A549 (cell line): ENCODE measurements around the gene IL2RA. TPM values are rescaled to one million over a fixed set of nuclear protein-coding genes. Genes with fewer than 3 reads are reported as not detected.
"Not testable (repeated sequence)": the region's sequence is repeated elsewhere in the genome, so short reads cannot be mapped to it uniquely, and the experiment has no call there.

Experiments
- ATAC-seq, 2 experiments: fragments of 200-7000 bp in 1 of 2; fragments of >200 bp in 1 of 2; cut with Nextera tagmentation in 1 of 2; cut with Tn5 transposase in 1 of 2; 3 replicates each; pipeline versions ENCODE4 v1.8.0 to v1.9.1; 2018 to 2020; ENCODE audit warnings: mild to moderate bottlenecking in 1 of 2, moderate library complexity in 1 of 2
- CTCF ChIA-PET: fragments of 300-600 bp; sonication (Branson Sonifier 250); formaldehyde crosslinking; extraction: SDS; loops from one replicate; lab custom pipeline; 2021; ENCODE audit warnings: antibody characterized with exemption, inconsistent platforms; lab: Yijun Ruan, JAX
- POLR2A ChIA-PET: fragments of 350-600 bp; formaldehyde crosslinking; extraction: SDS; loops from one replicate; lab custom pipeline; 2021; ENCODE audit warnings: antibody characterized with exemption, inconsistent platforms; lab: Yijun Ruan, JAX
- DNase-seq, 2 experiments: peaks; one replicate each; pipeline versions ENCODE4 v3.0.0 to v3.0.0-alpha.2; 2011 to 2016; ENCODE audit warnings: low read depth in 1 of 2, low spot score in 1 of 2
- FAIRE-seq: peaks from 2 replicates; lab custom pipeline; 2011; peaks lifted over from hg19 to GRCh38; lab: Jason Lieb, UNC
- H3K27ac ChIP-seq, 2 experiments: fragments of >200 bp; sonication (Bioruptor Twin); formaldehyde crosslinking; 3 replicates each; pipeline ENCODE4 v1.5.1; 2016 to 2017
- H3K4me1 ChIP-seq: fragments of >200 bp; sonication (Bioruptor Twin); formaldehyde crosslinking; 3 replicates; pipeline ENCODE4 v1.6.1; 2016
- H3K4me2 ChIP-seq: fragments of >200 bp; sonication (Bioruptor Twin); formaldehyde crosslinking; 3 replicates; pipeline ENCODE4 v1.6.1; 2016
- H3K4me3 ChIP-seq: fragments of >200 bp; sonication (Bioruptor Twin); formaldehyde crosslinking; 3 replicates; pipeline ENCODE4 v1.5.1; 2016
- H3K9me3 ChIP-seq: fragments of >200 bp; sonication (Bioruptor Twin); formaldehyde crosslinking; 3 replicates; pipeline ENCODE4 v1.6.1; 2016
- BCL3 ChIP-seq: fragments of >200 bp; sonication (Bioruptor Twin); formaldehyde crosslinking; IDR thresholded peaks from 3 replicates; pipeline ENCODE4 v1.6.1; 2016
- CBX8 ChIP-seq: fragments of 200-600 bp; sonication (generic); IDR thresholded peaks from 2 replicates; pipeline ENCODE4 v1.6.1; 2016
- CEBPB ChIP-seq, 2 experiments: fragments of >200 bp in 1 of 2; sonication (Bioruptor Twin) in 1 of 2; formaldehyde crosslinking in 1 of 2; IDR thresholded peaks; 2 replicates each; pipeline ENCODE4 v1.6.1; 2012 to 2016
- CHD4 ChIP-seq: fragments of 200-600 bp; sonication (generic); IDR thresholded peaks from 2 replicates; pipeline ENCODE4 v1.6.1; 2016; ENCODE audit warnings: antibody characterized with exemption, mild to moderate bottlenecking, borderline replicate concordance
- CTCF ChIP-seq: fragments of >200 bp; sonication (Bioruptor Twin); formaldehyde crosslinking; IDR thresholded peaks from 3 replicates; pipeline ENCODE4 v1.5.1; 2016
- EHF ChIP-seq: fragments of 250-450 bp; sonication (Bioruptor Pico); IDR thresholded peaks from 2 replicates; pipeline ENCODE4 v1.5.0; 2020; ENCODE audit warnings: mild to moderate bottlenecking
- EHMT2 ChIP-seq: fragments of 200-600 bp; sonication (generic); IDR thresholded peaks from 2 replicates; pipeline ENCODE4 v1.6.1; 2016; ENCODE audit warnings: antibody characterized with exemption, low read depth, mild to moderate bottlenecking, moderate library complexity
- FOSB ChIP-seq: fragments of 250-450 bp; sonication (Bioruptor Pico); IDR thresholded peaks from 2 replicates; pipeline ENCODE4 v1.5.0; 2020; ENCODE audit warnings: mild to moderate bottlenecking, moderate library complexity
- FOSL2 ChIP-seq, 2 experiments: fragments of 450-650 bp in 1 of 2; fragments of >200 bp in 1 of 2; sonication (Bioruptor Twin) in 1 of 2; formaldehyde crosslinking; IDR thresholded peaks; 2 replicates each; pipeline versions ENCODE4 v1.5.0 to v1.6.1; 2016 to 2020; ENCODE audit warnings: mild to moderate bottlenecking in 1 of 2, moderate library complexity in 1 of 2
- FOXS1 ChIP-seq: fragments of 250-450 bp; sonication (Bioruptor Pico); IDR thresholded peaks from 2 replicates; pipeline ENCODE4 v1.5.0; 2020; ENCODE audit warnings: mild to moderate bottlenecking, moderate library complexity
- HOXA7 ChIP-seq: fragments of 250-450 bp; sonication (Bioruptor Pico); IDR thresholded peaks from 2 replicates; pipeline ENCODE4 v1.5.0; 2020; ENCODE audit warnings: mild to moderate bottlenecking, moderate library complexity
- HOXB13 ChIP-seq: fragments of 250-450 bp; sonication (Bioruptor Pico); IDR thresholded peaks from 2 replicates; pipeline ENCODE4 v1.5.0; 2020; ENCODE audit warnings: low read depth, mild to moderate bottlenecking, moderate library complexity
- JUN ChIP-seq, 2 experiments: fragments of >200 bp; sonication (Bioruptor Twin); formaldehyde crosslinking; IDR thresholded peaks; 2 replicates in 1 of 2; 3 replicates in 1 of 2; pipeline ENCODE4 v1.6.1; 2016 to 2017
- JUNB ChIP-seq: fragments of >200 bp; sonication (Bioruptor Twin); formaldehyde crosslinking; IDR thresholded peaks from 2 replicates; pipeline ENCODE4 v1.6.1; 2016
- MAFK ChIP-seq: fragments of 450-650 bp; IDR thresholded peaks from 2 replicates; pipeline ENCODE4 v1.6.1; 2014; ENCODE audit not compliant: partially characterized antibody
- MAX ChIP-seq: IDR thresholded peaks from 2 replicates; pipeline ENCODE4 v1.6.1; 2012
- MYC ChIP-seq: IDR thresholded peaks from 2 replicates; pipeline ENCODE4 v1.6.1; 2012; ENCODE audit warnings: mild to moderate bottlenecking, inconsistent platforms, low read length, improper control_type of control experiment, borderline replicate concordance
- NFE2L2 ChIP-seq: fragments of 150-350 bp; conservative IDR thresholded peaks from 2 replicates; pipeline ENCODE4 v1.6.1; 2014; ENCODE audit warnings: low read length
- NPAS2 ChIP-seq: fragments of 250-450 bp; sonication (Bioruptor Pico); IDR thresholded peaks from 2 replicates; pipeline ENCODE4 v1.8.0; 2022; ENCODE audit warnings: mild to moderate bottlenecking, moderate library complexity, borderline replicate concordance
- NR3C1 ChIP-seq: fragments of >200 bp; sonication (Bioruptor Twin); formaldehyde crosslinking; IDR thresholded peaks from 3 replicates; pipeline ENCODE4 v1.6.1; 2017
- POLR2A ChIP-seq: IDR thresholded peaks from 2 replicates; pipeline ENCODE4 v1.6.1; 2012; ENCODE audit warnings: mild to moderate bottlenecking, low read length
- POLR2AphosphoS2 ChIP-seq: conservative IDR thresholded peaks from 2 replicates; pipeline ENCODE4 v1.6.1; 2012; ENCODE audit warnings: low read length, improper control_type of control experiment, inconsistent platforms
- RARB ChIP-seq: fragments of 250-450 bp; sonication (Bioruptor Pico); IDR thresholded peaks from 2 replicates; pipeline ENCODE4 v1.8.0; 2021; ENCODE audit warnings: mild to moderate bottlenecking, moderate library complexity
- RCOR1 ChIP-seq: fragments of 150-350 bp; IDR thresholded peaks from 2 replicates; pipeline ENCODE4 v1.6.1; 2014; ENCODE audit warnings: antibody characterized with exemption, low read length, low read depth
- RFX5 ChIP-seq: fragments of 450-650 bp; IDR thresholded peaks from 2 replicates; pipeline ENCODE4 v1.7.1; 2014; ENCODE audit warnings: antibody characterized with exemption, mild to moderate bottlenecking, moderate library complexity
- TFCP2L1 ChIP-seq: fragments of 250-450 bp; sonication (Bioruptor Pico); IDR thresholded peaks from 2 replicates; pipeline ENCODE4 v1.5.0; 2021; ENCODE audit warnings: mild to moderate bottlenecking
- TP53 ChIP-seq: fragments of 250-450 bp; sonication (Bioruptor Pico); IDR thresholded peaks from 2 replicates; pipeline ENCODE4 v1.5.0; 2021; ENCODE audit warnings: mild to moderate bottlenecking, moderate library complexity
- ZC3H11A ChIP-seq: fragments of 450-650 bp; IDR thresholded peaks from 2 replicates; pipeline ENCODE4 v1.6.1; 2014; ENCODE audit warnings: antibody characterized with exemption, mild to moderate bottlenecking
- ZSCAN20 ChIP-seq: fragments of 250-450 bp; sonication (Bioruptor Pico); IDR thresholded peaks from 2 replicates; pipeline ENCODE4 v1.8.0; 2022; ENCODE audit warnings: mild to moderate bottlenecking, moderate library complexity
- WGBS: methylation state at CpG from one replicate; pipeline ENCODE4 v1.1.6; 2017; ENCODE audit errors: missing lambda C conversion rate; 5-methylcytosine and 5-hydroxymethylcytosine counted together
- polyA plus RNA-seq, 4 experiments: library from polyadenylated mRNA; depleted of rRNA in 3 of 4; stranded (reverse); fragments of >200 nt; fragmentation: RNase III in 1 of 4; extraction: RNeasy Plus Mini Kit Qiagen cat#74134 plus additional on column Dnase treatment in 1 of 4; gene quantifications; 2 replicates in 3 of 4; 3 replicates in 1 of 4; pipeline ENCODE4 v1.2.3, GENCODE V29; 2011 to 2017

IL2RA gene
- polyA plus RNA-seq, 2 of the 4 experiments (the other 2 are of a cell fraction), result not detected

GRCh38 chr10:6108072-6108471, 45.9 kb upstream of the IL2RA start:
- ChIA-PET CTCF (interaction anchor here (0.6 to 8.4 kb wide), 19 partner anchors 11 to 298 kb away, joined by 3 to 65 read pairs (median 4); partner anchors contain the start of gene PFKFB3), POLR2A (no interaction called here)
- ATAC-seq (0 out of 6 replicates have a peak, but pooled peaks of 1 of the 2 experiments have one; percentile 21), FAIRE-seq (no peak)
- Histone ChIP-seq H3K4me2 (no peak overlapping the region), H3K4me1 (peaks cover 25% of the 10 kb centered on the region; the same call in 2 of the 3 replicates)
- WGBS, result 88% methylated on average over 6 of the region's 6 CpGs
- TF ChIP-seq NR3C1 (no peak), FOSL2 (IDR thresholded peaks at IDR 0.05) (no peak), FOSL2 (CRISPR knock-in tag; IDR thresholded peaks at IDR 0.05) (no peak), ZC3H11A (no peak), MAX (no peak), CHD4 (no peak), CBX8 (no peak), EHMT2 (no peak), CTCF (no peak), TFCP2L1 (no peak), EHF (CRISPR knock-in tag) (no peak), ZSCAN20 (CRISPR knock-in tag) (no peak), POLR2A (no peak), NFE2L2 (no peak), JUNB (no peak)
- TF ChIP-seq, all 56 proteins: peak for 0
- no peak for DNase-seq
- Histone ChIP-seq H3K4me3 (no peak overlapping the region), H3K27ac (no peak overlapping the region), H3K9me3 (no peaks in the 10 kb centered on the region)

GRCh38 chr10:6107616-6108015, 45.4 kb upstream of the IL2RA start:
- TF ChIP-seq MAFK, result peak; percentile 77
- DNase-seq, FAIRE-seq, POLR2A ChIA-PET, H3K27ac ChIP-seq, ATAC-seq, H3K4me3 ChIP-seq, H3K4me2 ChIP-seq, H3K9me3 ChIP-seq: not testable (repeated sequence)
- WGBS, result 89% methylated on average over 3 of the region's 3 CpGs
- CTCF ChIA-PET, result interaction anchor here (0.8 to 8.4 kb wide), 12 partner anchors 11 to 310 kb away, joined by 3 to 65 read pairs (median 6); partner anchors contain the start of gene PFKFB3
- H3K4me1 ChIP-seq, result peaks cover 25% of the 10 kb centered on the region; the same call in 2 of the 3 replicates

- ATAC-seq, result no peak
- H3K4me1 ChIP-seq, result peaks cover 3% of the 10 kb centered on the region; the same call in 2 of the 3 replicates
- FAIRE-seq, result no peak
- H3K9me3 ChIP-seq, result no peaks in the 10 kb centered on the region
- H3K4me3 ChIP-seq, result no peak overlapping the region
- no peak for DNase-seq
- no peak overlapping the region for H3K27ac ChIP-seq
- no peak overlapping the region for H3K4me2 ChIP-seq
- TF ChIP-seq MYC (no peak), CEBPB (IDR thresholded peaks at IDR 0.05) (no peak), ZSCAN20 (CRISPR knock-in tag) (no peak), FOSB (CRISPR knock-in tag) (no peak), BCL3 (no peak), TP53 (CRISPR knock-in tag) (no peak), NFE2L2 (no peak), TFCP2L1 (no peak), POLR2AphosphoS2 (no peak), RFX5 (no peak), RARB (no peak), HOXB13 (CRISPR knock-in tag) (no peak), MAX (no peak), NPAS2 (CRISPR knock-in tag) (no peak), FOXS1 (CRISPR knock-in tag) (no peak), JUN (IDR thresholded peaks at IDR 0.05) (no peak), HOXA7 (CRISPR knock-in tag) (no peak), POLR2A (no peak), RCOR1 (no peak)
- ChIA-PET POLR2A (no interaction called here), CTCF (no interaction called here)
- 87% methylated on average over 8 of the region's 8 CpGs for WGBS
These were observed 41.4 kb upstream of the IL2RA start for GRCh38 chr10:6103591-6103990.
